Natural killer cell (primary cell): ENCODE measurements around the gene METTL8. TPM values are rescaled to one million over a fixed set of nuclear protein-coding genes. Genes with fewer than 3 reads are reported as not detected.

Experiments used
- ATAC-seq, 3 donors: fragments of 150-1000 bp in 2 of 3; fragments of 200-7000 bp in 1 of 3; cut with Tn5 transposase; 1 replicate in 1 of 3; 2 replicates in 2 of 3; pipeline ENCODE4 v1.10.0; 2021; ENCODE audit warnings: mild to moderate bottlenecking in 2 of 3, moderate library complexity in 2 of 3
- DNase-seq, 2 donors: peaks; one replicate each; pipeline versions ENCODE4 v3.0.0 to v3.0.0-alpha.2; 2013 to 2021; ENCODE audit warnings: mixed read lengths in 1 of 2
- H3K27ac ChIP-seq: one replicate; pipeline ENCODE4 v1.5.1; 2013; ENCODE audit warnings: mild to moderate bottlenecking, low read length
- H3K27me3 ChIP-seq: one replicate; pipeline ENCODE4 v1.6.1; 2013; ENCODE audit warnings: low read length; ENCODE audit not compliant: control insufficient read depth, insufficient read depth
- H3K36me3 ChIP-seq: one replicate; pipeline ENCODE4 v1.6.1; 2013; ENCODE audit warnings: low read length; ENCODE audit not compliant: control insufficient read depth, insufficient read depth
- H3K4me1 ChIP-seq: one replicate; pipeline ENCODE4 v1.6.1; 2013; ENCODE audit warnings: low read length; ENCODE audit not compliant: control insufficient read depth, insufficient read depth
- H3K4me3 ChIP-seq: one replicate; pipeline ENCODE4 v1.5.1; 2013; ENCODE audit warnings: low read length
- H3K9me3 ChIP-seq: one replicate; pipeline ENCODE4 v1.6.1; 2013; ENCODE audit warnings: low read length; ENCODE audit not compliant: control insufficient read depth, insufficient read depth
- H3K27ac Mint-ChIP-seq, 2 donors: one replicate each; pipeline ENCODE4 v1.8.0; 2022; ENCODE audit warnings: mild to moderate bottlenecking in 2 of 2, mixed read lengths in 2 of 2, moderate library complexity in 1 of 2
- H3K27me3 Mint-ChIP-seq, 2 donors: one replicate each; pipeline ENCODE4 v1.8.0; 2022; ENCODE audit warnings: low read depth in 2 of 2, mixed read lengths in 2 of 2
- H3K36me3 Mint-ChIP-seq: one replicate; pipeline ENCODE4 v1.8.0; 2022; ENCODE audit warnings: mixed read lengths
- H3K4me1 Mint-ChIP-seq, 2 donors: one replicate each; pipeline ENCODE4 v1.8.0; 2022; ENCODE audit warnings: mixed read lengths in 2 of 2
- H3K4me3 Mint-ChIP-seq: one replicate; pipeline ENCODE4 v1.8.0; 2022; ENCODE audit warnings: mild to moderate bottlenecking, moderate library complexity, mixed read lengths
- H3K9me3 Mint-ChIP-seq, 2 donors: one replicate each; pipeline ENCODE4 v1.8.0; 2022; ENCODE audit warnings: mixed read lengths in 2 of 2
- CTCF ChIP-seq: fragments of 200-600 bp; IDR thresholded peaks from one replicate; pipeline ENCODE4 v1.8.0; 2022; ENCODE audit warnings: antibody characterized with exemption
- WGBS: methylation state at CpG from one replicate; pipeline ENCODE4 v1.1.7; 2013; ENCODE audit warnings: missing lambda C conversion rate; ENCODE audit not compliant: insufficient coverage; 5-methylcytosine and 5-hydroxymethylcytosine counted together
- intact Hi-C: fragments of 100-400 bp; cut with micrococcal nuclease; formaldehyde crosslinking; loops from one replicate; pipeline ENCODE4 v1.14.2; 2022
- total RNA-seq, 4 donors: library from RNA; stranded (reverse); fragments of 120-200 nt in 1 of 4; gene quantifications; one replicate each; pipeline versions ENCODE4 v1.2.3 to v1.2.4, GENCODE V29; 2013 to 2022

METTL8 gene
- total RNA-seq, 3 donors from 2014 or later (not counting 1 experiment from before 2014, with no cell fraction given), result 14.3 to 16.7 (median 15.2) TPM

GRCh38 chr2:171412571-171413175, 21.1 kb downstream of the METTL8 start:
- ATAC-seq (no peak), DNase-seq (no peak)
- Mint-ChIP-seq H3K36me3 (no peaks in the 10 kb centered on the region), H3K27ac (no peak overlapping the region), H3K9me3 (no peaks in the 10 kb centered on the region), H3K4me1 (peaks cover 8 to 16% of the 10 kb centered on the region in 2 donors), H3K4me3 (no peak overlapping the region), H3K27me3 (no peaks in the 10 kb centered on the region)
- Histone ChIP-seq H3K27ac (no peak overlapping the region), H3K36me3 (no peaks in the 10 kb centered on the region), H3K4me1 (peaks cover 5% of the 10 kb centered on the region), H3K4me3 (no peak overlapping the region), H3K27me3 (no peaks in the 10 kb centered on the region), H3K9me3 (no peaks in the 10 kb centered on the region)
- intact Hi-C loops, result loop anchor here (10.0 kb wide), 1 partner anchor 258 kb away; no protein-coding TSS in a partner anchor
- no CpG with 5 or more reads among the region's 2 CpGs for WGBS
- no peak for TF ChIP-seq CTCF

- no peaks in the 10 kb centered on the region for H3K9me3 Mint-ChIP-seq
- intact Hi-C loops, result loop anchor here (10.0 kb wide), 1 partner anchor 257 kb away; no protein-coding TSS in a partner anchor
- H3K36me3 ChIP-seq, result no peaks in the 10 kb centered on the region
- no peak overlapping the region for H3K27ac Mint-ChIP-seq
- H3K27me3 ChIP-seq, result no peaks in the 10 kb centered on the region
- H3K4me3 Mint-ChIP-seq, result no peak overlapping the region
- DNase-seq, result no peak
- H3K9me3 ChIP-seq, result no peaks in the 10 kb centered on the region
- H3K4me3 ChIP-seq, result no peak overlapping the region
- ATAC-seq, result no peak
- H3K27ac ChIP-seq, result no peak overlapping the region
- no peaks in the 10 kb centered on the region for H3K27me3 Mint-ChIP-seq
- TF ChIP-seq CTCF, result no peak
- 93% methylated on average over 2 of the region's 2 CpGs for WGBS
- H3K4me1 ChIP-seq, result peaks cover 13% of the 10 kb centered on the region
- H3K36me3 Mint-ChIP-seq, result no peaks in the 10 kb centered on the region
- peaks cover 16 to 24% of the 10 kb centered on the region in 2 donors for H3K4me1 Mint-ChIP-seq
These were observed 21.9 kb downstream of the METTL8 start for GRCh38 chr2:171411791-171412483.

- WGBS, result no CpG with 5 or more reads among the region's 1 CpG
These were observed 22.6 kb downstream of the METTL8 start for GRCh38 chr2:171411214-171411613.

More at GRCh38 chr2:171411214-171411613, 22.6 kb downstream of the METTL8 start:
- Mint-ChIP-seq H3K27ac (peak overlapping the region in 1 of 2 donors; percentile 12), H3K27me3 (no peaks in the 10 kb centered on the region), H3K36me3 (no peaks in the 10 kb centered on the region), H3K4me1 (peaks cover 20 to 28% of the 10 kb centered on the region in 2 donors), H3K9me3 (peaks cover 0 to 2% of the 10 kb centered on the region in 2 donors), H3K4me3 (no peak overlapping the region)
- DNase-seq (no peak), ATAC-seq (no peak)
- Histone ChIP-seq H3K27ac (no peak overlapping the region), H3K9me3 (no peaks in the 10 kb centered on the region), H3K27me3 (no peaks in the 10 kb centered on the region), H3K36me3 (no peaks in the 10 kb centered on the region), H3K4me3 (no peak overlapping the region), H3K4me1 (peaks cover 13% of the 10 kb centered on the region)
- TF ChIP-seq CTCF, result no peak
- intact Hi-C loops, result loop anchor here (10.0 kb wide), 1 partner anchor 256 kb away; no protein-coding TSS in a partner anchor
